ENCODE results near the gene CERK.

GRCh38 chr22:46764140-46764680 lies 26.2 kb upstream of the CERK start:
- TF ChIP-seq POLR2AphosphoS5 (IDR thresholded peaks at IDR 0.05; ENCODE audit: borderline replicate concordance, low read depth, low read length) (no peak), EZH2 (IDR thresholded peaks at IDR 0.05) (no peak)

Data from SK-N-MC (cell line).